Raji (cell line): Measurements from ENCODE around the gene PEX5.

ENCODE experiments used
- POLR2A ChIP-seq: IDR thresholded peaks from 2 replicates; pipeline ENCODE4 v1.6.1; 2011; ENCODE audit warnings: low read depth, low read length, control low read depth; ENCODE audit not compliant: insufficient read depth

PEX5 gene

GRCh38 chr12:7242176-7243101, 53.0 kb downstream of the PEX5 start:
- TF ChIP-seq POLR2A, result no peak

- TF ChIP-seq POLR2A, result no peak
Measured at GRCh38 chr12:7259060-7259459, 69.6 kb downstream of the PEX5 start.
